Measurements from ENCODE around the gene CNOT4. TPM values are rescaled to one million over a fixed set of nuclear protein-coding genes. Genes with fewer than 3 reads are reported as not detected.

CNOT4 gene
- total and polyA plus RNA-seq, 2 of the 8 experiments (the other 6 are each of a cell fraction or from before 2014, with no cell fraction given), result 10.9 to 25.8 TPM

GRCh38 chr7:135466442-135467206 is 43.3 kb downstream of the CNOT4 start (continued):
- no peak for TF ChIP-seq CHD7 (IDR thresholded peaks at IDR 0.05; ENCODE audit: insufficient replicate concordance, low read length)
- no peak for TF ChIP-seq MAFK (IDR thresholded peaks at IDR 0.05; ENCODE audit: low read depth, low read length)
- no peak for TF ChIP-seq YY1 (IDR thresholded peaks at IDR 0.05; ENCODE audit: low read depth, low read length)
